ENCODE data around the gene SESN1.

The SESN1 gene

DNA sequence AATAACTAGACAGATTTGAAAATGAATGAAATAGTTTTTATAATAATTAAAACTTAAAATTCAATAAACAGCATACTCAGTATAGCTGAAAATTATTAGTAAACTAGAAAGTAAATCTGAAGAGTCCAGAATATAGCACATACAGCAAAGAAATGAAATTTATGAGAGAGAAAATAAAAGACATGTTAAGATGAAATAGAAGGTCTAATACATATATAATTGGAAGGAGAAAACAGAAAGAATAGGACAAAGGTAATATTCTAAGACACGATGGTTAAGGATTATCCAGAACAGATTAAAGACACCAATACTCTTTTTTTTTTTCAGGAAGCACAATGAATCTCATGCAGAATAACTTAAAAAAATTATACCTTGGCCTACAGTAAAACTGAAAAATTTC lies 69.0 kb downstream of the SESN1 start:
- no peak overlapping the region for H3K4me2 ChIP-seq (ENCODE audit: low read depth, low read length)
- H3F3A ChIP-seq (ENCODE audit: insufficient read depth, low read length): no peaks in the 10 kb centered on the region
- peaks cover 70% of the 10 kb centered on the region for H3K79me2 ChIP-seq (ENCODE audit: low read length)
- no peak overlapping the region for H2AFZ ChIP-seq (ENCODE audit: low read length)
- no peak overlapping the region for H3K27ac ChIP-seq (ENCODE audit: low read length)
- no peaks in the 10 kb centered on the region for H3K27me3 ChIP-seq (replicated peaks; ENCODE audit: insufficient read depth, low read length)
- DNase-seq: no peak
- TF ChIP-seq, protein P1, sequence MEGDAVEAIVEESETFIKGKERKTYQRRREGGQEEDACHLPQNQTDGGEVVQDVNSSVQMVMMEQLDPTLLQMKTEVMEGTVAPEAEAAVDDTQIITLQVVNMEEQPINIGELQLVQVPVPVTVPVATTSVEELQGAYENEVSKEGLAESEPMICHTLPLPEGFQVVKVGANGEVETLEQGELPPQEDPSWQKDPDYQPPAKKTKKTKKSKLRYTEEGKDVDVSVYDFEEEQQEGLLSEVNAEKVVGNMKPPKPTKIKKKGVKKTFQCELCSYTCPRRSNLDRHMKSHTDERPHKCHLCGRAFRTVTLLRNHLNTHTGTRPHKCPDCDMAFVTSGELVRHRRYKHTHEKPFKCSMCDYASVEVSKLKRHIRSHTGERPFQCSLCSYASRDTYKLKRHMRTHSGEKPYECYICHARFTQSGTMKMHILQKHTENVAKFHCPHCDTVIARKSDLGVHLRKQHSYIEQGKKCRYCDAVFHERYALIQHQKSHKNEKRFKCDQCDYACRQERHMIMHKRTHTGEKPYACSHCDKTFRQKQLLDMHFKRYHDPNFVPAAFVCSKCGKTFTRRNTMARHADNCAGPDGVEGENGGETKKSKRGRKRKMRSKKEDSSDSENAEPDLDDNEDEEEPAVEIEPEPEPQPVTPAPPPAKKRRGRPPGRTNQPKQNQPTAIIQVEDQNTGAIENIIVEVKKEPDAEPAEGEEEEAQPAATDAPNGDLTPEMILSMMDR (IDR thresholded peaks at IDR 0.05; ENCODE audit: low read length): no peak
- TF ChIP-seq EZH2 (optimal IDR thresholded peaks at IDR 0.05; ENCODE audit: low read depth, low read length) (no peak), EZH2phosphoT487 (IDR thresholded peaks at IDR 0.05; ENCODE audit: low read length) (no peak)
- H3K9ac ChIP-seq (ENCODE audit: low read length): no peak overlapping the region
- no peaks in the 10 kb centered on the region for H4K20me1 ChIP-seq (ENCODE audit: insufficient read depth, low read length)
- H3K4me3 ChIP-seq (ENCODE audit: low read length): no peak overlapping the region
- H3K9me2 ChIP-seq (replicated peaks; ENCODE audit: insufficient read depth, low read length): no peaks in the 10 kb centered on the region
- H3K9me3 ChIP-seq (replicated peaks; ENCODE audit: insufficient read depth, low read length): no peaks in the 10 kb centered on the region
- 0 out of 2 replicates have a peak, but pooled peaks cover 7% of the 10 kb centered on the region for H3K4me1 ChIP-seq (ENCODE audit: low read length)
- no peaks in the 10 kb centered on the region for H3K36me3 ChIP-seq (replicated peaks; ENCODE audit: insufficient read depth, low read length)

DNA sequence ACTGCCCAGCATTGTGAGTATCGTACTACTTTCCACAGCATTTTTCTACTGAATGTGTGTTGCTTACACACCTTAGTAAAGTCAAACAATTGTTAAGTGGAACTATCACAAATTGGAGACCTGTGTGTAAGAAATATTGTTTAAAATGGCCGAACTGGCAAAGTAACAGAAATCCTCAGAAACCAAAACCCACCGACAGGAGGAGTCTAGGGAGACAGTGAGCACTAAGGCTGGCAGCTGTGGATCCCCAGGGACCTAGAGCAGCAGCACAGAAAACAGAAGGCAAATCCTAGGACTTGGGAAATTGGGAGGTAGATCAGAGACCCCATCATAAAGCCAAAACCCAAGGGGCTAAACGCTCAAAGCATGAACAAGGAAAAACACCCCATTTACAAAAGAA lies 69.9 kb downstream of the SESN1 start:
- Histone ChIP-seq H3K36me3 (replicated peaks; ENCODE audit: insufficient read depth, low read length) (no peaks in the 10 kb centered on the region), H3K4me3 (ENCODE audit: low read length) (no peak overlapping the region), H3K4me2 (ENCODE audit: low read depth, low read length) (no peak overlapping the region), H3K27ac (ENCODE audit: low read length) (no peak overlapping the region), H4K20me1 (ENCODE audit: insufficient read depth, low read length) (no peaks in the 10 kb centered on the region), H3K79me2 (ENCODE audit: low read length) (peaks cover 69% of the 10 kb centered on the region), H2AFZ (ENCODE audit: low read length) (no peak overlapping the region), H3K9me3 (replicated peaks; ENCODE audit: insufficient read depth, low read length) (no peaks in the 10 kb centered on the region), H3K9ac (ENCODE audit: low read length) (no peak overlapping the region), H3F3A (ENCODE audit: insufficient read depth, low read length) (no peaks in the 10 kb centered on the region), H3K27me3 (replicated peaks; ENCODE audit: insufficient read depth, low read length) (no peaks in the 10 kb centered on the region), H3K9me2 (replicated peaks; ENCODE audit: insufficient read depth, low read length) (no peaks in the 10 kb centered on the region), H3K4me1 (ENCODE audit: low read length) (0 out of 2 replicates have a peak, but pooled peaks cover 7% of the 10 kb centered on the region)
- no peak for DNase-seq
- no peak for TF ChIP-seq EZH2phosphoT487 (IDR thresholded peaks at IDR 0.05; ENCODE audit: low read length)
- TF ChIP-seq, protein P1 (IDR thresholded peaks at IDR 0.05; ENCODE audit: low read length): no peak

DNA sequence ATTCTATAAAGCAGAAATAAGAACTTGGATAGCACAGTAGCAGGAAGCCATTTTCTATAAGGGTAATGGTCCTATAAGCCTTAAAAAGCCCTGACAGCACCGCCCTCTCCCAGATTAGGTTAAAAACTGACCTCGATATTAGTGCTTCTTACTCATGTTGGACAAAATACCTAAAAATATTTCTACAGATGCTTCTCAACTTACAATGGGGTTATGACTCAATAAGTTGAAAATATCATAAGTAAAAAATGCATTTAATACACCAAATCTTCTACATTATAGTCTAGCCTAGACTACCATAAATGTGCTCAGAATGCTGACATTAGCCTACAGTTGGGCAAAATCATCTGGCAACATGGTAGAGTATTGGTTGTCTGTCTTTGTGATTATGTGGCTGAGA lies 70.3 kb downstream of the SESN1 start:
- H3K9me2 ChIP-seq (replicated peaks; ENCODE audit: insufficient read depth, low read length): no peaks in the 10 kb centered on the region
- H3K27me3 ChIP-seq (replicated peaks; ENCODE audit: insufficient read depth, low read length): no peaks in the 10 kb centered on the region
- no peak overlapping the region for H3K4me3 ChIP-seq (ENCODE audit: low read length)
- H2AFZ ChIP-seq (ENCODE audit: low read length): no peak overlapping the region
- DNase-seq: no peak
- no peaks in the 10 kb centered on the region for H3K9me3 ChIP-seq (replicated peaks; ENCODE audit: insufficient read depth, low read length)
- H3K79me2 ChIP-seq (ENCODE audit: low read length): peaks cover 69% of the 10 kb centered on the region
- H3K4me2 ChIP-seq (ENCODE audit: low read depth, low read length): no peak overlapping the region
- H3F3A ChIP-seq (ENCODE audit: insufficient read depth, low read length): no peaks in the 10 kb centered on the region
- H3K4me1 ChIP-seq (ENCODE audit: low read length): 0 out of 2 replicates have a peak, but pooled peaks cover 7% of the 10 kb centered on the region
- no peaks in the 10 kb centered on the region for H3K36me3 ChIP-seq (replicated peaks; ENCODE audit: insufficient read depth, low read length)
- TF ChIP-seq, protein P1 (IDR thresholded peaks at IDR 0.05; ENCODE audit: low read length): no peak
- TF ChIP-seq EZH2phosphoT487 (IDR thresholded peaks at IDR 0.05; ENCODE audit: low read length) (no peak), EZH2 (optimal IDR thresholded peaks at IDR 0.05; ENCODE audit: low read depth, low read length) (no peak)
- H3K27ac ChIP-seq (ENCODE audit: low read length): no peak overlapping the region
- no peak overlapping the region for H3K9ac ChIP-seq (ENCODE audit: low read length)
- no peaks in the 10 kb centered on the region for H4K20me1 ChIP-seq (ENCODE audit: insufficient read depth, low read length)
